ENCODE measurements around the gene LCLAT1.

Gene LCLAT1

GRCh38 chr2:30673127-30673526, 226.1 kb downstream of the LCLAT1 start:
- no peak for DNase-seq (ENCODE audit: low read depth in 2 of 2)

- DNase-seq (ENCODE audit: low read depth in 2 of 2), result no peak
These were observed 228.7 kb downstream of the LCLAT1 start for GRCh38 chr2:30675758-30676157.

DNA sequence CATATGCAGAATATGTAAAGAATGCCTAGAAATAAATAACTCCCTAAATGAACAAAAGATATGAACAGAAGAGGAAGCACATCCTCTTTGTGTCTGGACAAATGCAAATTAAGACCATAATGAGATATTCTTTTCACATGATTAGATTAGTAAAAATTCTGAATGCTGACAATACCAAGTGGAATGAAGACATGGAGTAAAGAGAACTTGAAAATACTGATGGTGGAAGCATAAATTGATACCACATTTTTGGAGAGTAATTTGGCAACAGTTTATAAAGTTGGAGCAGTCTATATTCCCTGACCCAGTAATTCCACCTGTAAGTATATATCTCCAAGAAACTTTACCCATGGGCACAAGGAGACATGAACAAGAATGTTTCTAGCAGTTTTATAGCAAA, 230.2 kb downstream of the LCLAT1 start:
- no peak for DNase-seq (ENCODE audit: low read depth in 2 of 2)

DNA sequence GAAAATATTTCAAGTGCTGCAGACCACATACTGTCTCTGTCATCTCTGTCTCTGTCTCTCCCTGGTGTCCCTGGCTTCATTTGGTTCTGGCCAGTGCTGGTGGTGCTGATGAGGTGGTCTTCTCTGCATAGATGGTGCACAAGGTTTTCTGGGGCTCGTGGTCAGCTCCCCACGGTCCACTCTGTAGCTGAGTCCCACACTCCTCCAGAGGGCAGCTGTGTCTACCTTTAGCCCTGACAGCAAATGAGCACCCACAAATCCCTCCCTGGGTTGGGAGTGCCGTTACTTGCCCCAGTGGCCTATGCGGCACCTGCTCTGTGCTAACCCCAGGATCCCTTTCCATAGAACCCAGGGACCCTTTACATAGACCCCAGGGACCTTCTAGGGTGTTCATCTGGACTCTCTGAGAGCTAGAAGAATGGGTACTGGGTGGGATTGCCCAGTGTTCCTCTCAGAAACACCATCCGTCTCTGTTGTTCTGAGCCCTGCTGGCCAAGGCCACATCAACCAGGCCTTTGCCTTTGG, 230.9 kb downstream of the LCLAT1 start:
- no peak for DNase-seq (ENCODE audit: low read depth in 2 of 2)

- no peak for DNase-seq (ENCODE audit: low read depth in 2 of 2)
These were observed 231.5 kb downstream of the LCLAT1 start for GRCh38 chr2:30678410-30679137.

DNA sequence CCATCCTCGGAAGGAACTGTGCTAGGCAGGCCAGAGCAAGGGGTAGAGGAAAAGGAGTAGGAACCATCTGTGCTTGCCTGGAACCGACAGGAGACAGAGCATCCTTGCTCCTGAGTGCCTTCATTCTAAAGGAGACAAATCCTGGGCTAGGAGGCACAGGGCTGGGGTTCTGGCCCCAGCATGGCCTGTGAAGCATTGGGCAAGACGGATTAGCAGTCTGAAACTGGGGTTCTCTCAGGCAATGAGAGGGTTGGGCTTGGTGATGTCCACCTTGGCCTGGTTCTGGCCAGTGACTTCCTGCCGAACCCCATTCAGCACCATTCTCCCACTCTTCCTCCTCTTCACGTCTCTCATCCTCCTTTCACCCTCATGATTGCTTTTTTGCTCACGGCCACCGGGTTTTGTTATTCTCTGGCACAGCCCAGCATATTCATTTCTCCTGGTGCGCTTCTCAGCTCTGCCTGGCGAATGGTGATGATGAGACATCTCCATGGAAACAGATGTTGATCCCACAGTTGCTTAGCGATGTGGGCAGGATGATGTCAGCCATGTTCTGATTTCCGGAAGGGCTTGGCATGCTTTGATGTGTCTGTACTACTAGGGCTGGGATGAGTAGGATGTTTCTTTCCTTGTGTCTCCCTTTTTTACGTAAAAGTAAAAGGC, 232.5 kb downstream of the LCLAT1 start:
- no peak for DNase-seq (ENCODE audit: low read depth in 2 of 2)

DNA sequence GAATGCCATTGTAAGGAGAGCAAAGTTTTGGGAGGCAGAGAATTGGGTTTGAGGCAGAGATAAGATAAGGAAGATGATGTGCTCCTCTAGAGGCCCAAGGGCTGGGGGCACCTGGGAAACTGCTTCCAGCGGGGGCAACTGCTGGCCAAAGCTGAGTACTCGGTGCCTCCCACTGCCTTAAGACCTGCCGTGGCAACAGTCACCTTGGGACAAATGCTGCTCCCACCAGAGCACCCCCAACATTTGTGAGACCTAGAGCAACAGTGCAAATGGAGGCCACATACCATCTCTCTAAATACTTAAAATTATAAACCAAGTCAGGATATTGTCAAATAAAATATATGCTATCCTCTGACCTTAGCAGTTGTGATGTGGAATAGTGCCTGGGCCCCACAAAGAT, 233.1 kb downstream of the LCLAT1 start:
- DNase-seq (ENCODE audit: low read depth in 2 of 2), result no peak

DNA sequence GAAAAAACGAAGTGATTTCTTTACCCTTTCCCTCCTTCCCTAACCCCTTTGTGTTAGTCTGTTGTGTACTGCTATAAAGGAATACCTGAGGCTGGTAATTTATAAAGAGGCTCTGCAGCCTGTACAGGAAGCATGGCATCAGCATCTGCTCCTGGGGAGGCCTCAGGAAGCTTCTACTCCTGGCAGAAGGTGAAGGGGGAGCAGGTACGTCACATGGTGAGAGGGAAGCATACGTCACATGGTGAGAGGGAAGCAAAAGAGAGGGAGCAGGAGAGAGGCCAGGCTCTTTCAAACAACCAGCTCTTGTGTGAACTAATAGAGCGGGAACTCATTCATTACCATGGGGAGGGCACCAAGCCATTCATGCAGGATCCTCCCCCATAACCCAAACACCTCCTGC, 234.0 kb downstream of the LCLAT1 start:
- no peak for DNase-seq (ENCODE audit: low read depth in 2 of 2)

- DNase-seq (ENCODE audit: low read depth in 2 of 2), result no peak
These were observed 236.3 kb downstream of the LCLAT1 start for GRCh38 chr2:30683236-30683956.

- no peak for DNase-seq (ENCODE audit: low read depth in 2 of 2)
These were observed 237.0 kb downstream of the LCLAT1 start for GRCh38 chr2:30684026-30684425.

- no peak for DNase-seq (ENCODE audit: low read depth in 2 of 2)
These were observed 237.5 kb downstream of the LCLAT1 start for GRCh38 chr2:30684516-30684915.

GRCh38 chr2:30684996-30685395, 237.9 kb downstream of the LCLAT1 start:
- DNase-seq (ENCODE audit: low read depth in 2 of 2), result no peak

- no peak for DNase-seq (ENCODE audit: low read depth in 2 of 2)
These were observed 239.0 kb downstream of the LCLAT1 start for GRCh38 chr2:30686000-30686399.

- no peak for DNase-seq (ENCODE audit: low read depth in 2 of 2)
These were observed 239.6 kb downstream of the LCLAT1 start for GRCh38 chr2:30686669-30687068.

DNA sequence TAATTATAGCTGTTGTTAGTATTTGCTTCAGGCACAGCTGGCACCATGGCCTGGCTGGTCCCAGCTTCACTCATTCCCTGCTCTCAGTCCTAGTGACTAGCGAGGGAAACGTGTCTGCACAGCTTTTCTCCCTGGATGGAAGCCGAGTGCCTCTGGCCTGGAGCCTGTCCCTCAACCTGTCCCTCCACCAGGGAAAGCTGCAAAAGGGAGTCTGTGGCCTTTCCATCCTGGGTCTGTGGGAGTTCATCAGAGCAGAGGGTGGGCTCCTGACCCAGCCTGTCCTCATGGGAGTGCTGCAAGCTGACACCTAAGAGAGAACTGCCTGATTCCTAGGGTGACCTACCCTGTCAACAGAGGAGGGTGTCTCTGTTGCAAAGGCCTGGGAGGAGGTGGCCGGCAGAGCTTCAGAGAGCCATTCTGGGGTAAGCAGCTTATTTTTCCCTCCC, 241.9 kb downstream of the LCLAT1 start:
- no peak for DNase-seq (ENCODE audit: low read depth in 2 of 2)

DNA sequence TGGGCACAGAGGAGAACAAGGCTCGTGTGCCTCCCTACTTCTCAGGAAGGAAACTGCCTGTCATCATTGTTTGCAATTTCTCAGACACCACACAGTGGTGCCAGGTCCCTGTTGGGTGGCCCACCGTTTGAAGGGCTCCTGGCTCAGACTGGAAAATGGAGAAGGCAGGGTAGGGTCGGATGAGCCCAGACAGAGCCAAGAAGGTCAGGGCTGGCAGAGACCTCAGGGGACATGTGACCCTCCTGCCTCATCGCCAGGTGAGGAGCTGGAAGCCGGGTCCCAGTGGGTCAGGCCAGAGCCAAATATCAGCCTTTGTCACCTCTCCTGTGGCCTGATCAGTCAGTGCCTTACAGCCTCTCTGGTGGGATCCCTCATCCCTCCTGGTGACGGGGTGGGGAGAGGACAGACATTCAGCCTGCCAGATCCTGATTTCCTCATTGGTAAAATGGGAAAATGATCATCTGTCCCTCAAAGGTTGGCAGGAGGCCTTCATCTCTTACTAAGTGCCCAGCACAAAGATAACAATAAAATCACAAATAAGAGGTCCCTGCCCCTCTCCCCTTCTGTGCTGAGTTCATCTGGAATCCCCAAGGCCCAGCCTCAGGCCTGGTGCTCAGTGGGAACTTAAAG, 242.6 kb downstream of the LCLAT1 start:
- no peak for DNase-seq (ENCODE audit: low read depth in 2 of 2)

GRCh38 chr2:30690126-30690561, 243.1 kb downstream of the LCLAT1 start:
- no peak for DNase-seq (ENCODE audit: low read depth in 2 of 2)

GRCh38 chr2:30691091-30691947, 244.3 kb downstream of the LCLAT1 start:
- no peak for DNase-seq (ENCODE audit: low read depth in 2 of 2)

- no peak for DNase-seq (ENCODE audit: low read depth in 2 of 2)
These were observed 245.1 kb downstream of the LCLAT1 start for GRCh38 chr2:30691948-30692828.

- DNase-seq (ENCODE audit: low read depth in 2 of 2), result no peak
These were observed 245.8 kb downstream of the LCLAT1 start for GRCh38 chr2:30692829-30693275.

Data from stimulated activated CD8-positive, alpha-beta memory T cell treated with anti-CD3 and anti-CD28 coated beads, Interleukin-15, amount 100 ng/mL, for 4 hours (primary cell).